K562 (cell line): ENCODE data around the gene CSAD.

Experiments
- CREB1 ChIP-seq, 2 experiments: sonication (generic) in 1 of 2; formaldehyde crosslinking in 1 of 2; IDR thresholded peaks; 2 replicates each; pipeline versions ENCODE4 v1.6.1 to v1.8.0; 2012 to 2022; ENCODE audit warnings: inconsistent platforms in 1 of 2, mild to moderate bottlenecking in 1 of 2, missing genetic modification reagents in 1 of 2, moderate library complexity in 1 of 2
- ESRRB ChIP-seq: fragments of 250-450 bp; sonication (Bioruptor Pico); IDR thresholded peaks from 2 replicates; pipeline ENCODE4 v1.5.0; 2020; ENCODE audit warnings: mild to moderate bottlenecking, moderate library complexity, borderline replicate concordance
- NR3C1 ChIP-seq: sonication (generic); formaldehyde crosslinking; IDR thresholded peaks from 2 replicates; pipeline ENCODE4 v1.8.1; 2022; ENCODE audit warnings: missing genetic modification reagents
- POLR3G ChIP-seq: IDR thresholded peaks from 2 replicates; pipeline ENCODE4 v1.6.1; 2011; ENCODE audit not compliant: insufficient read length, insufficient replicate concordance; ENCODE audit errors: extremely low read depth

DNA sequence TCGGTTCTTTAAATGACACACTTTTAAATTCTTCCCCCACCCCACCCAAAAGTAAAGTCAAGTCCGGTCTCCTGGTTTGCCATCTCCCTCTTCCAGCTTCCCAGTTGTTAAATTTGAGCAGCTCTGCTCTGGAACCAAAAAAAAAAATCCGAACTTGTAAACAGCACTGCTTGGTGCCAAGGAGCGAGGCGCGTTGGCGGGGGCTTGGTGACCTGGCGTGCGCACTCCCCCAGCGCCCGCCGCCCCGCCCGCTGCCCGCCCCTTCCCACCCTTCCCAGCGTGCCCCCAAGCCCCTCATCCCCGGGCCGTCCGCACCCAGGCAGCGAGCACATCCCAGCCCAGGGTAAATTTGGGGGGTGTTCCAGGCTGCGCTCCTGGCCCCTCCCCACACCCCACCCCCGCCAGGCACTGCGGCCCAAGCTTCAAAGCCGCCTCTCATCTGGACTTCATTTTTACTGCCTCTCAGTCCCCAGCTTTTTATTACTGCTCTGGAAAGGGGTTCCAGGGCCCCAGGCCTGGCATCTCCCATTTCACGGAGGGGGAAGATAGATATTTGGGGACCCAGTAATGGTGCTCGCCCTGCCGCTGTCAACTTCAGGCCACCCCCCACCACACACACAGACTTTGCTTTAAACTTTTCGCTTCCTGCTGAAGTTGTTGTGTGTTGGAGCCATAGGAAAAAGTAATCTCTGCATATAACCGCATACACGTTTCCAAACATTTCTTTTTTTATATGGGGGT is 38.0 kb upstream of the CSAD start:
- TF ChIP-seq POLR3G (no peak), ESRRB (CRISPR knock-in tag) (no peak), CREB1 (IDR thresholded peaks at IDR 0.05) (no peak), CREB1 (CRISPR knock-in tag; IDR thresholded peaks at IDR 0.05) (no peak), NR3C1 (no peak)
